GM18909 (cell line): ENCODE data around the gene MATCAP1.

Source experiments
- ATAC-seq: cut with Tn5 transposase; IDR thresholded peaks from one replicate; pipeline ENCODE4 v1.9.1; 2021; ENCODE audit warnings: mild to moderate bottlenecking; ENCODE audit not compliant: unreplicated experiment, poor library complexity

Gene MATCAP1

GRCh38 chr16:67191995-67192681 is 8.4 kb upstream of the MATCAP1 start, which contains the start of gene E2F4:
E2F4 (plus strand) TSS chr16:67192155; CDS start chr16:67192228, 73 bp downstream.
- peak; percentile 91 for ATAC-seq

GRCh38 chr16:67191411-67191994 is 7.7 kb upstream of the MATCAP1 start:
- ATAC-seq: no peak

GRCh38 chr16:67190448-67191399 is 7.0 kb upstream of the MATCAP1 start:
- no peak for ATAC-seq

- no peak for ATAC-seq
Observed at GRCh38 chr16:67190041-67190440, 6.3 kb upstream of the MATCAP1 start, which contains the start of gene EXOC3L1. EXOC3L1 (minus strand) TSS chr16:67190136; CDS start chr16:67189676, 460 bp downstream.

- no peak for ATAC-seq
Observed at GRCh38 chr16:67188798-67189197, 5.0 kb upstream of the MATCAP1 start.

- no peak for ATAC-seq
Observed at GRCh38 chr16:67188323-67188722, 4.6 kb upstream of the MATCAP1 start.

- no peak for ATAC-seq
Observed at GRCh38 chr16:67187175-67187890, 3.6 kb upstream of the MATCAP1 start.

GRCh38 chr16:67186550-67186950 is 2.8 kb upstream of the MATCAP1 start:
- no peak for ATAC-seq

- no peak for ATAC-seq
Observed at GRCh38 chr16:67185651-67186134, 1.9 kb upstream of the MATCAP1 start.

- no peak for ATAC-seq
Observed at GRCh38 chr16:67184995-67185650, 1.4 kb upstream of the MATCAP1 start.

- no peak for ATAC-seq
Observed at GRCh38 chr16:67184453-67184994, 761 bp upstream of the MATCAP1 start.

- ATAC-seq: no peak
Observed at GRCh38 chr16:67183284-67183626, 508 bp downstream of the MATCAP1 start.

- no peak for ATAC-seq
Observed at GRCh38 chr16:67182288-67182687, 1.5 kb downstream of the MATCAP1 start.

GRCh38 chr16:67181346-67181745 is 2.4 kb downstream of the MATCAP1 start:
- ATAC-seq: no peak

- ATAC-seq: no peak
Observed at GRCh38 chr16:67180166-67180565, 3.6 kb downstream of the MATCAP1 start.

- no peak for ATAC-seq
Observed at GRCh38 chr16:67179421-67180080, 4.2 kb downstream of the MATCAP1 start.

- no peak for ATAC-seq
Observed at GRCh38 chr16:67177743-67178699, 5.7 kb downstream of the MATCAP1 start.

- ATAC-seq: no peak
Observed at GRCh38 chr16:67176662-67177061, 7.1 kb downstream of the MATCAP1 start.
